ENCODE data around the gene LRP2.

LRP2 gene

DNA sequence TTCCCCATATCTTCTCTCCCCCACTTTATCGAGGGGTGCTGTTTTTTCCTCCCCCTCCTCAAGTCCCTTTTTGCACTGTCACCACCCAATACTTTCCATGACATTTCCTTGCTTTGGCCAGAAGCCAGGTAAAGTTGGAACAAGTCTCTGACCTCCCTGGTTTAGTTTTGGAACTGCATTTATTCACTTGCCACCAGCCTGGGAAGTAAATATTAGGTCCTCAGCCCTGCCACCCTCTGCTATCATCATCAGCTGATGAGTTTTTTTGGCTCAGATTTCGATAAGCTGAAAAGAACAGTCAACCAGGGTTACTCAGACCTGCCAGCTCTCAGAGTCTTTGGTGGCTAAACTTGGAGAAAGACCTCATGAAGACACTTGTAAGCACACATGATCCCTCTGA lies 246.0 kb downstream of the LRP2 start:
- no peak for DNase-seq

DNA sequence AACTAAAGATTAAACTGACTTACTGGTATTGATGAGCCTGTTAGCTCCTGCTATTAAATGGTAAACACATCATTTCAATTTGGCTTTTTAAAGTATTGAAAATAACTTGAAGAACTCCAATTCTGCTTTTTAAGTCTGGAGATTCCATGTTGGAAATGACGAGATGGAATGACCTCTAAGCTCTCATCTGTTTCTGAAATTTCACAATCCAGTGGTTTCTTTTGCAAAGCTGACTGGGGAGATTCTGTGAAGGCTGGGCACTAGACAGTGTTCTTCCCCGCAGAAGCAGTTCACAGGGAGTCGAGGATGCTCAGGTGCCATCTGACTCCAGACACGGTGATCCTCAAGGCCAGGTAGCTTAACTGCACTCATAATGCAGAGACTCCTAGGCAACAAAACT lies 248.3 kb downstream of the LRP2 start:
- DNase-seq: no peak

DNA sequence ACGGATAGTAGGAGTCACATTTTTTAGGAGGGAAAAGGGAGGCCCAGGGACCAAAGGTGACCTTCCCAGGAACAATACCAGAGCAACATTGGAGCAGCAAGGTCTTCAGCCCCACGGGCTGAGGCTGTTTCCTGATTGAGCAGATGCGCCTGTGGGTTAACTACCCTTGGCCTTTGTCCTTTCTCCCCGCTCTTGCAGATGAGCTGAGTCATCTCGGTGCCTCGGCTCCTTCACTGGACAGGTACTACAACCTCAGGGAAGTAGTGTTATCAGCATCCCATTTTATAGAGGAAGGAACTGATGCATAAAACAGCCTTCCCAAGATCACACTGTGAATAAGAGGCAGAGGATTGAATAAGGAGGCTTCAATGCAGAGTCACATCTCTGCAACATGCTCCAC lies 249.5 kb downstream of the LRP2 start:
- no peak for DNase-seq

DNA sequence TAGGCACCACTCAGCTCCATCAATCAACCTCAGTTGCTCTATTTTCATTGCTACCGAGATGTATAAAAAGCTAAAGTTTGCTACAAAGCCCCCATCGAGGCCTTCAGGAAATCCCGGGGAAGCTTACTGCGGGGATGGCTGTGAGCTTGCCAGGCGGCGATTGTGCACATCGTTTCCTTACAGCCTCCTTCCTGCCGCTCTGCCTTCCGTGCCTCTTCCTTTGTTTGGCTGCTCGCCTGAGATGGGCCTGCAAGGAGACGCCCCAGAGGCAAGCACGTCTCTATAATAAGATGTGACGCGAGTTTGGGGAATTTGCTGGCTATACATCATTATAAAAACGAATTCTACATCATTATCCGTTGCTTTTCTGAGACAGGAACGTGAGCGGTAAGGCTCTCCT lies 251.4 kb downstream of the LRP2 start:
- DNase-seq: no peak

DNA sequence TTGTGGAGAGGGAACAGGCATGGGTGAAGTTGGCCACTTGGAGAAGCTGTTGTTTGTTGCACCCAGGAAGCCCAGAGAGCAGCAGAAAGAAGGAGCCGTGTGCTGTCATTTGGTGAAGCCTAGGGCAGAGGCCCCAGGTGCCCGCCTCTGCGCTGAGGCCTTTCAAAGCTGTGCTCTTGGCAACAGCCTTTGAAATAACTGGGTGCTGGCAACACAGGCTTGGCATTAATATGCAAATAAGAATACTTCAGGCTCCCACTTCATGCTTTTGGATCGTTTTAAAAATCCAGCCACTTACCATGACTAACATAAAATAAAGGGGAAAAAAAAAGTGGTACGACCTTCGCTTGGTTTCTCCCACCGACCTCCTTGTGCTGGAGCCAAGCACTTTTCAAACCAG lies 251.9 kb downstream of the LRP2 start:
- no peak for DNase-seq

DNA sequence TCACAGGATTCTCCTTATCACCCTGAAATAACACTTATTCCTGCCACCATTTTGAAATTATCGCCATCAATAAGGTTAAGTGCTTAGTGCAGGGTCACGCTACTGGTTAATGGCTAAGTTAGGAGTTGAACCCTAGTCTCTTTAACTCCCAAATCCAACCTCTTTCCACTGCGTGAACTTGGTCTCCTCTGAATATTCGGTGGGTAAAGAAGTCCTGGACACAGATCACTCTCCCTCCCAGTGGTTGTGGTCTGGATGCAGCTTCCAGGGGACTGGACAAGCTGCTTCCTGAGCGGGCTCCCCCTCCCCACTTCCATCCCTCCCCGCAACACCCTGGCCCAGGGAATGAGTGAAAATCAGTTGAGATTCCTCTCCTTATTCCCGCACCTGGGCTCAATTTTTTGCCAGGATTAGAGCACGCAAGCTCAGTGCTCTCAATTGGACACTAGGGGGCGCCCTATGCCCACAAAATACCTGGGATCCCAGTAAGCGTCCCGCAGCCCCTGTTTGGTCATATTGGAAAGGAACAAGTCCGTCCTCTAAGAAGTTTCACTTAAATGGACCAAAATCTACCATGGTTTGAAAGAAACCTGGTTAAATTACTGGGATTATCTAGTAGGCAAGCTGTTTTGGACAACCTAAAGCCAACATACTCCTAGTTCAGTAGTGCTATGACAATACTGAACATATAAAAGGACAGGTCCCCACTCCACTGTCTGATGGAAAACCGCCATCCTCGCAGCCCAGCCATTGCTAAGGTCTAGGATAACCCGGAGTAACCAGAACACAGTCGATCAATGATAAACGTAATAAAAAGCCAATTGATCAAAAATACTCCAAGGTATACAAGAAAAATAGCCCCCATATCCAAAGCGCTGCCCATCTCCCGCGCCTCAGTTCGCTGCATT lies 252.6 kb downstream of the LRP2 start:
- DNase-seq: peak; percentile 71

DNA sequence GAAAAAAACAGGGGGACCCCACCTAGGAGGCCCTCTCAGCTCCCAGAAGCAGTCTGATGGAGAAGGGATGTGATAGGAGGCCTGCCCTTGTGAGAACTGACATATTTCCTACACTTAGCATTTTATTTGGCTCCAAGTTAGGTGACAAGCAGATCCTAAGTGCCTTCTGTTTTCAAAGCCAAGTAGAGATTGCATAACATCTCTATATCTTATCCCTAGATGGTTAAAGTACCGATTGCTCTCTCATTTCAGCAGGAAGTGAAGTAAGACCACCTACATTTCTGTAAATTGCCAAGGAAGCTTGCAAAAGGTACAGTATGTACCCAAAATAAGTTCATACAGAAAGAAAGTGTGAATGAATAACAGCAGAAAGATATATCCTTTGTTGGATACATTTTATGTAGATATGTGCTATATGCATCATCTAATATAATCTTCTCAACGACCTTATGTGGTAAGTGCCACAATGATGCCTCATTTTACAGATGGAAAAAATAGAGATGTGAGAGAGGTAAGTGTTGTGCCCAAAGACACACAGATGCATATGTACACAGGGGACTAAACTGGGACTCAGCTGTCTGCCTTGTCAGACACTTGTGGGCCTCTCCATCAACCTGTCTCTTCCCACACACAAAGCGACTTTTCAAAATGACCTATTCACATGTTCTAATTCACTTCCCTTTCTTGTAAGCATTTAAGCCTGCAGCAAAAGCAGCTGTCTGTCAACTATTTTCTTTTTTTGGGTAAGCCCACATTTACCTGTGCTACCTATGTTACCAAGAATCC lies 254.0 kb downstream of the LRP2 start:
- no peak for DNase-seq

DNA sequence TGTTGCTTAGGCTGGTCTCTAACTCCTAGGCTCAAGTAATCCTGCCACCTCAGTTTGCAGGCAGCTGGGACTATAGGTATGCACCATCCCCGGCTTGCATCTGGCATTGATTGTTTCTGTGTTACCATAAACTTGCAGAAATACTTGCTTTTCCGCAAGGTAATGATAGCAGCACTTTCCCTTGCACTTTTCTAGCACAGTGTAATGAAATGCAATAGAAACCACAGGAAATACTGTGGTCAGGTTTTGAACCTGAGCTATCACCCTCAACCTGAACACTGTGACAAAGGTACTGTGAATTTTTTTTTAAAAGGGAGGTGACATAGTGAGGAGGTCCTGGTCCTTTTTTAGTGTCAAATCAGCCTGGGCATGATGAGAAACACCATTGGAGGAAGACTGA lies 254.7 kb downstream of the LRP2 start:
- DNase-seq: no peak

DNA sequence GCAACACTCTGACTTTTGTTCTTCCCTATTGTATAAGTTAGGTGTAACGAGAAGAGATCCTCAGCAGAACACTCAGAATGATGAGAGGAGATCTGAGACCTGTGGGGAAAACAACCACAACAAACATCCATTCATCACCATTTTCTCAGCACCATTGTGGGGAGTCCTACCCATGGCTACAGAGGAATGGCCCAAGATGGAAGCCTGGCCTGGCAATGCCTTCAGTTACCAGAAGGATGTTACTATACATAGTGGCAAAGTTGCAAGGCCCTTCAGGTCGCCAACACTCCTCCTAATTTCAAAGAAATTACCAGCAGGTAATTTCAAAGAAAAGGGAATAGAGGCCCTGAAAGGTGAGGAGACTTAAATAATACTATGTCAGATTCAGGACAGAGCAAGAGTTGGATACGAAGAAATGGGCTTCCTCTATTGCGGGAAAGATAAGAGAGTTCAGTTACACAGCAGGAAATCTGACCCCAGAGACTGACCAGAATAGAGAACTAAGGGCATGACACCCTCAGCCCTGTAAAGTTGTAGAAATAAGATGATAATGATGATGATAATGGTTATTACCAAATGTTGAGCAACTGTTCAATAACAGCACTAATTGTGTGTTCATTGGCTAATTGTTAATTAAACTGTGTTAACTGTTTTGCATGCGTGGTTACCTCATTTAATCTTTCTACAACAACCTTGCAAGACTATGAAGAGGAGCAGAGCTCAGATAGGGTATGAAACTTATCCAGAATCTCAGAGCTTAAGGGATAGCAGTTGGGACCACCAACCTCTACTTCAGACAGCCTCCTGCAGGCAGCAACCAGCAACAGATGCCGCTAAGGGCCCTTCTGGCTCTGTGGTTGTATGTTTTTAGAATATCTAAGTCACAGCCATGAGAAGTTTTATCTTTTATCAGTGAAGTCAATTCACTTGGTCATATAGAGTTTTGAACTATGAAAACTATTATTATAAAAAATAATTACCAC lies 255.5 kb downstream of the LRP2 start:
- DNase-seq: no peak

DNA sequence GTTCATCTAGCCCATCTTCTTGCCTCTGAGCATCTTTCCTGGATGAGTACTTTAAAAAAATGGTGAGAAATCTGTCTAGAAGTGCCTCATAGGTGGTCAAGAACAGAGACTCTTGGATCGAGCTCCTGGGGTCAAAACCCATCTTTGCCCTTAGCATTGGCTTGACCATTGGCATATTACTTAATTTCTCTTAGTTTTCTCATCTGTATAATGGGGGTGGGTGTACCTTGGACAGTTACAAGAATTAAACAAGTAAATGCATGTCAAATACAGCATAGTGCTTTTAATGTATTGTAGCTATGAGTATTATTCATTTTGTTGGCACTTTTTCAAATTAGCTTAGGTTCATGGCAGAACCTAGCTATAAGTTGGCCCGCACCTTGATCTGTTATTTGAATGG lies 256.2 kb downstream of the LRP2 start:
- DNase-seq: no peak

DNA sequence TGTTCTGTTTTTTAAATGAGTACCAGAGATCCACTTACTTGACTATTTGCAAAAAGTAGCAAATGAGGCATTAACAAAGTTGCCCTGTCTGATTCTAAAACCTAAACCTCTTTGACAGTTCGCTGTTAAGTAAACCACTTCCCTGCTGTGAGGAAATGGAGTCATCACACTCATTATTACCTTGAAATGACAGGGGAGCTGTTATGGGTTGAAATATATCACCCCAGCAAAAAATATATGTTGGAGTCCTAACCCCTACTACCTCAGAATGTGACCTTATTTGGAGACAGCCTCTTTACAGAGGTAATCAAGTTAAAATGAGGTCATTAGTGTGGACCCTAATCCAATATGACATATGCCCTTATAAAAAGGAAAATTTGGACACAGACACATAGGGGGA lies 256.9 kb downstream of the LRP2 start:
- DNase-seq: no peak

DNA sequence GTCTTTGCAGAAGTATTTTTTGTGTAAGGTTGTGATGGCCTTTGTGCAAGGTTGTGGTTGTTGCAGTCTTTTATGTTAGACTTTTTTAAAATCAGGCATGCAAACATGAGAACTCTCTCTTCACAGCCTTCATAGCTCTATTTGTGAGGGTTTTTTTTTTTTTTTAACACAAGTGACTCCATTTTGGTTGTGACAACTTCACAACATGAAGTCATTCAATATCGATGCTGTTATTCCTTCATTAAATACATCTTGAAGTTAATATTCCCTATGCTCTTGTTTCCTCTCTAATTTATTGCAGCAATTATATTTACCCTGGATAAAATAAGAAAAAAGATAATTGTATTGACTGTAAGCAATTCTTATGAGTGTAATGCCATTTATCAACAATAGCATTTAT lies 257.5 kb downstream of the LRP2 start:
- no peak for DNase-seq

DNA sequence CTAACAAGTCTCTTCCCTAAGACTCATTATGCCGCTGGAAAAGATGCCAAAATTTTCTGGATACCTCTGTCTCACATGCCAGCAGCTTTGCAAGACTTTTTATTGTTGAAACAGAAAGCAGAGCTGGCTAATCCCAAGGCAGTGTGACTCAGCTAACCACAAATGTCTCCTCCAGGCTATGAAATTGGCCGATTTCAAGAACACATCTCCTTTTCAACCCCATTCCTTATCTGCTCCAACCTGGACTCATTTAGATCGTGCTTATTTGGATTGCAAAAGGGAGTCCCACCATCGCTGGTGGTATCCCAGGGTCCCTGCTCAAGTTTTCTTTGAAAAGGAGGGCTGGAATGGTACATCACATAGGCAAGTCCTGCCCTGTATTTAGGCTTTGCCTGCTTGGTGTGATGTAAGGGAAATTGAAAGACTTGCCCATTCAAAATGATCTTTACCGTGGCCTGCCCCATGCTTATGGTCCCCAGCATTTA lies 266.7 kb downstream of the LRP2 start:
- peak; percentile 95 for DNase-seq

DNA sequence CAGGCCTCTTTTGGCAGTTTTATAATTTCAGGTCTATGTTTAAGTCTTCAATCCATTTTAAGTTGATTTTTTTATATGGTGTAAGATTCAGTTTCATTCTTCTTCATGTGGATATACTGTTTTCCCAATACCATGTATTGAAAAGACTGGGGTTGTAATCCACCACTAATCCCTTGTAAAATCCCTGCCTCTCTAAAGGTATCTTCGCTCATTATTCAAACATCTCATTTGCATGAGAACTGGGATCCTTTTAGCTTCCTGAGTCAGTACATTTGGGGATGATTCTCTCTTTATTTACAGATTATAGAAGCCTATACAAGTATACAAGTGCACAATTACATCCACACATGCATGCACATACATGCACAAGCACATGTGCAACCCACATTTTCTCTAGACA lies 267.7 kb downstream of the LRP2 start:
- DNase-seq: no peak

DNA sequence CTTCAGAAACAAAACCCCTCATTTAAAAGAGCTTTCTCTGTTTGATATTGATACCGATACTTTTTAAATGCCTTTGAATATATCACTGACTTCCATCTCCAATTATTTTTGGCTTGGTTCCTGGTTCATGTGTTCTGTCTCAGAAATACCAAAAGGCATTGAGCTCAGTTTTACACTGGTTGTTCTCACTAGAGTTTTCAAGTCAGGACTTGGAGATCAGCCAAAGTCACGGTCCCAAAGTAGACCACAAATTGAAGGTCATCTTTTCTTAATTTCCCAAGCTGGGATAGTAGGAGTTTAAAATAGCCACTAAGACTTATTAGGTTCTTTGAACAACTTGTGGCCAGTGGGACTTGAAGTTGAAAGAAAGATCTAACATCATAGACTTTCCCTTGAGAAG lies 268.8 kb downstream of the LRP2 start:
- no peak for DNase-seq

DNA sequence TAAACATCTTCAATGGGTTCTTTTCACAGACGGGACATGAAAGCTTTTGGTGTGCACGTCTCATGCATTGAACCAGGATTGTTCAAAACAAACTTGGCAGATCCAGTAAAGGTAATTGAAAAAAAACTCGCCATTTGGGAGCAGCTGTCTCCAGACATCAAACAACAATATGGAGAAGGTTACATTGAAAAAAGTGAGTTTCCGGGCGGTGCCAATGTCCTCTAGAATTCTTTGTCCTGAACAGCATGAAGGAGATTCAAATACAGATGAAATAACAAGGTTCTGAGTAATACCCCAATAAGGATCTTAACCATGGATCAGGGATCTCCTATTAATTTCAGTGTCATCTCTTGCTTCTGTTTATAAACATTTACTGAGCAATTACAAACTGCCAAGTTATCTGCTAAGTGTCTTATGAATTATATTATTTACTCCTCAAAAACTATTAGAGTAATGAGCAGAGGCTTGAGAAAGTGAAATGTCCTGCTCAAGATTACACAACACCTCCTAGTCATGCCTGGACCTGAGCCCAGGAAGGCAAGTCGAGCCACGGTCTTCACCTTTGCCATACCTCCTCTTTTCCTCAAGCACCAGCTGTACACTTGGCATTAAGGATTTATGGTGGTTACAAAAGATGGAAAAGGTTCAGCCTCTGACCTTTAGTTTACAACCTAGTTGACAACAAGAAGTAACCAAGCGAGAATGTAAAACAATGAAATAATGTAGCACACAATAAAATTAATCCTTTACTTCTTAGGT lies 270.4 kb downstream of the LRP2 start:
- DNase-seq: peak; percentile 57

DNA sequence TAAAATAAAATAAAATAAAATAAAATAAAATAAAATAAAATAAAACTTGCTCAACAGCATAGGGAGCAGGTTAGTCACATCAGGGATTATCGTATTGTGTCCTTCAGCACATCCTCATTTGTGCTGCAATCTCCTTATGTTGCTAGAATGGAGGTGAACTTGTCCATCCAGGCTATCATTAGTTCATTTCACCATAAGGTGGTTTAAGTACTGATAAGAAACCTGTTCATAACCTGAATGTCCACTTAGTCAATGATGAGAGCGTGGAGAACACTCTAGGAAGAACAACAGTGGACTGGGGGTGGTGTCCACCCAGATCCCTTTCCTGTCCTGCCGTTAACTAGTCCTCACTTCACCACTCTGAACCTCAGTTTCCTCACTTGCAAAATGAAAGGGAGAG lies 271.1 kb downstream of the LRP2 start:
- DNase-seq: no peak

DNA sequence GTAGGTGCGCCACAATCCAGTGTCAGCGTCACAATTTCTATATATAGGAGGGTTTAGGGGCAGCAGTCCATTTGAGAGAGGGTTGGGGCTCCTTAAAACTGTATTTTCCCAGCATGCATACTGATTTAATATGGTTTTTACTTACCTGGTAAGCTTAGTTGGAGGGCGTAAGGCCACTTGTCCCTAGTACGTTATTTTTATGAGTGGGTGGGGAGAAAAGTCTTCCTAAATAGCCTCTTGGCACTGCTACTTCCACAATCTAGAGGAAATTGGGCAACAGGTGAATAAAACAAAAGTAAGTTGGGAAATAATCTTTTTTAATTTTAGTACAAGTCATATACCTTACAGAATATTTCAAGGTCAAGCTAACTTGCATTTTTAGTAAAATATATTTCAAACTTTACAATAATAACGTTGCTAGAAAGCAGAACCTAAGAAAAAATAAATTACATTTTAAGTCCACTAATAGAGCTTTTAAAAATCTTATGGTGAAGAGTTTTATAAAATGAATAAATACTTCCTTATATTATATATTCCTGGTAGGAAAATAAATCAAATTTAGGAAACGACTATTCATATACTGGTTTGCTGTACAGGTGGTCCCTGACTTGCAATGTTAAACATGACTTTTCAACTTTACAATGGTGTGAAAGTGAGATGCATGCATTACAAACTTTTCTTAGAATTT lies 272.1 kb downstream of the LRP2 start:
- DNase-seq: no peak

DNA sequence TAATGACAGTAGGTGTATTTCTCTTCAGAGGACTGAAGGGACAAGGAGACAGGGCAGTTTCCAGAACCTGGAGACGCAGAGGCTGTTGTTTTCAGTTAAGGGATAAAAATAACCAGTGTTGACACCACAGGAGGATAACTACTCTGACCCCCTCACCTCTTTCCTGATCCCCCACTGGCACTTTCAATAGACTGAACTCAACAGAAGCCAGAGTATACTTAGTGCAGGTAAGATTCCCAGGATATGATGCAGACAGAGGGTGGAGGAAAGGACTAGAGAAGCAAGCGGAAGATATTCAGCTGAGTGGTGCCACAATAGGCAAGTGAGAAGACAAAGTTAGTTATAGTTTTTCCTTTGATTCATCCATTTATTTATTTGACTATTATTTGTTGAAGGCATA lies 273.2 kb downstream of the LRP2 start:
- no peak for DNase-seq

DNA sequence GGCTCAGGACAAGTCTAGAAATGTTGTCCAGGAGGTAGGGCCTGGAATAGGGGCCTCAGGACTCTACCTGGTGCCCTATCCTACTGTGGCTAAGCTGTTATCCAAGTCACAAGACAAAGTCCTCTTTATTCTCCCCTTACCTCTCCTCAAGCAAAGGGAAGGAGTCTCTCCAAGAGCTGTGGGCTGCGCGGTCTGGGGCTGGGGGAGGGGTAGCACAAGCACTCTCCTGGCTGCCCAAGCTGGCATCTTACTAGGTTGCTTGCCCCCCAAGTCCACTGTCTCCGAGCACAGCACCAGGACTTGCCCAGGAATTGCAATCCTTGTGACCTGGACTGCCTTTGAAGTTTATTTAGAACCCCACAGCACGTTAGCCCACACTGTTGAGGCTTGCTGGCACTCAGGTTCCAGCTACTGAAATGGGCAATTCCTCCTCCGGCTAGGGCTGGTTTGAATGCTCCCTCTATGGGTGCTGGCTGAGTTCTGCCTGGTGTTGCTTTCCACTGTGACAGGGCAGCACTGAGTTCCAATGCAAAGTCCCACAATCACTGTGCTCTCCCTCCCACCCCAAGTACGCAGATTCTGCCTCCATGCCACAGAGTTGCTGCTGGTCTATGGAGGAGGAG lies 274.5 kb downstream of the LRP2 start:
- DNase-seq: no peak

DNA sequence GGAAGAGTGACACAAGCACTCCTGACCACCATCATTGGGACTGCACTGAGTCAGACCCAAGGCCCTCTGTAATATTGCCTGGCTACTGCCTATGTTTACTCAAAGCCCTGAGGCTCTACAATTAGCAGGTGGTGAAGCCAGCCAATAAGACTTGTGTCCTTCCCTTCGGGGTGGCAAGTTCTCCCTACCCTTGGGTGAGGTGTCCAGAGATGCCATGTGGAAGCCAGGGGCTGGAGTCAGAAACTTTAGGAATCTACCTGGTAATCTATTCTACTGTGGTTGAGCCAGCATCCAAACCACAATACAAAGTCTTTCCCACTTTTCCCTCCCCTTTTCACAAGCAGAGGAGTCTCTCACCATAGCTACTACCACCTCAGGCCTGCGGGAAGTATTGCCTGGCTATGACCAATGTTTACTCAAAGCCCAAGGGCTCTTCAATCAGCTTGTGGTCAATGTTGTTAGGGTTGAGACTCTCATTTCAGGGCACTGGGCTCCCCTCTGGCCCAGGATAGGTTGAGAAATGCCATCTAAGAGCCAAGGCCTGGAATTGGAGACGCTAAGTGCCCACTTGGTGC lies 275.4 kb downstream of the LRP2 start:
- no peak for DNase-seq
